GM18868 (cell line): ENCODE results near the gene MKX.

Experiments used
- ATAC-seq: cut with Tn5 transposase; IDR thresholded peaks from one replicate; pipeline ENCODE4 v1.9.1; 2021; ENCODE audit warnings: mild to moderate bottlenecking, moderate library complexity; ENCODE audit not compliant: unreplicated experiment

The MKX gene

DNA sequence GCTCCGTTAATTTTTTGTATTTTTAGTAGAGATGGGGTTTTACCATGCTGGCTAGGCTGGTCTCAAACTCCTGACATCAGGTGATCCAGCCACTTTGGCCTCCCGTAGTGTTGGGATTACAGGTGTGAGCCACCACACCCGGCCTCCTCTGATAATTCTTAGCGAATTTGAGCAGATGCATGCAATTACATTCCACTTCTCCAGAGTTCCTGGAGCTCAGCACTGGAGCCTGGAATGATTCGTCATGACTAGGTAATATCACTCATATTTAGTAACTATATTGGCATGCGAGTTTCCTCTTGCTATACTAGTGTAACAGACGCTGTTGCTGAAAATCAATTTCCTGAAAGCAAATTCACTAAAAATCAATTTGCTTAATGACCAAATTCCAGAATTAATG, 86.8 kb downstream of the MKX start:
- no peak for ATAC-seq

DNA sequence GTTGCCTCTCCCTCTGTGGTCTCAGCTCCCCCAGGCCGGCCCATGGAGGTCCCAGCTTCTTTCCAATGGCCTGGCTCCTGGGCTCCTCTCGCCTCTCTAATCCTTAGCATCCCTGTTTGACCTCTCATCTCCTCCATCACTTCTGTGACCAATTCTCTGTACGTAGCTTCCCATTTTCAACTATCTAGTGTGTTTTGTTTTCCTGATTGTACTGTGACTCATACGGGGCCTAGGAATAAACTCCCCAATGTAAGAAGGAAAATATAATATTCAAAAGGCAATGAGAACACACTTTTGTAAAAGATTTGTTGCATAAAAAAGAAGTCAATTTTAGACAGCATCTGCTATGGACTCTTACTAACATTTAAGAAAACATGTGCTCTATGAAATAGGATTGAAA, 90.3 kb downstream of the MKX start:
- no peak for ATAC-seq

DNA sequence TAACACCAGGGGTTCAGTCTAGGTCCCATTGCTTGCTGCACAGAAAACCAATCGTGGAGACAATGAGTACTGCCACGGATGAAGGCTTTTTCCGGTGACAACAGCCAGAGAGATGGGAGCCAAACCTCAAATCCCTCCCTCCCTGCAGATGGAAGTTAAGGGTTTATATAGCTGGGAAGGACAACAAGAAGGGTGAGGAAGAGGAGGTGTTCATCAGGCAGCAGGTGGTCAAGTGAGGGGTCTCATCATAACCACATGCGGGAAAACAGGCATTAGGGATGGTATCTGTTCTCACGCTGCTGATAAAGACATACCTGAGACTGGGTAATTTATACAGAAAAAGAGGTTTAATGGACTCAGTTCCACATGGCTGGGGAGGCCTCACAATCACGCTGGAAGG, 91.3 kb downstream of the MKX start:
- no peak for ATAC-seq

DNA sequence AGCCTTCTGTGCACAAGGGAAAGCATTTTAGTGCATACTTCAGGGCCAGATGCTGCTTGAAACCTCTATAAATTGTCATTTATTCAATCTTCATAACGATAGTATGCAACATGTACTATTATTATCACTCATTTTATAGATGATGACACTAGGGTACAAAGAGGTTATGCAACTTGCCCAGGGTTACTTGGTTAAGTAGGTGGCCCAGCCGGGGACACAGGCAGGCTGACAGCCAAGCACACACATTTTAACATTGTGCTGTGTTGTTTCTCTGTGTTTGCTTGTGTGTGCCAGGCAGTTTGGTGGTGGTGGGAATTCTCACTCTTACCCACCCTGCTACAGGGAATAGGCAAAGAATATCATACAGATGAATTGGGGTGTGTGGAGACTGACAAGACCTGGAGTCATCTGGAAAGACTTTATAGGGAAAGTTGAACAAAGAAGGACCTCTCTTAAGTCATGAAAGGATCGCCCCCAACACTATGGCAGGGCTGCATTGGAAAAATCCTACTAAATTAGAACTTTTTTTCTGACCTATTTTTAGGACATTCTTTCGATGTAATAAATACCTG, 98.9 kb downstream of the MKX start:
- ATAC-seq: no peak

DNA sequence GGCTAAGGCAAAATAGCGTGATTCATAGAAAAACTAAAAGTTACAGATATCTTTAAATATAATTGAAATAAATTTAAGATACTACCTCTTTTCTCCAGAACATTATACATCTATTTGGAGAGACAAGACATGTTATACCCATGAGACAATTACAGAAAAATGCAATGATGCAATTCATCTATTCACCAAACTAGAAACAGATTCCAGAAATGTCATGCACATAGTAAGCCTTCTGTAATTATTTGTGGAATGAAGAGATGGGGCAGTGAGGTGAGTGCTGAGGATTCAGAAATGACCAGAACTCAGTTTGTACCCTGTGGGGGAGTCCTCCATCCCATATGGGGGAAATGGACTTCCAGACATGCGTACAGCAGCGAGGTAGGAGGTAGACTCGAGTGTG, 99.4 kb downstream of the MKX start:
- no peak for ATAC-seq

DNA sequence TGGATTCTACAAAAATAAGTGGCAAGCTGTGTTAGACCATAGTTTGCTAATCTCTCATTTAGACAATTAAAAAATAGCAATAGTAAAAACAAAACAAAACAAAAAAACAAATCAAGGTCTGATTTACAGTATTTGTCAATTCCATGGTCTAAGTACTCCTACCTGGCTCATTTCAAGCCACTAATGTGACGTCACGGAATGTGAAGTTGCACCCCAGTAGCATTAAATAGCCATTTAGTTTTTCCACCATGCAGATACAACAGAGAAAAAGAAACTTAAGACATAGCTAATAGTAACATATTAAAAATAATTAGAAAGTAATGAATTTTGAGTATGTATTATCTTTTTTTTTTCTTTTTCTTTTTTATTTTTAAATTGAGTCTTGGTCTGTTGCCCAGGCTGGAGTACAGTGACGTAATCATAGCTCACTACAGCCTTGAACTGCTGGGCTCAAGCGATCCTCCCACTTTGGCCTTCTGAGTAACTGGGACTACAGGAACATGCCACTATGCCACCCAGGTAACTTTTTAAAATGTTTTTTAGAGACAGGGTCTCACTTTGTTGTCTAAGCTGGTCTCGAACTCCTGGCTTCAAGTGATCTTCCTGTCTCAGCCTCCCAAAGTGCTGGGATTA, 101.2 kb downstream of the MKX start:
- ATAC-seq: no peak

DNA sequence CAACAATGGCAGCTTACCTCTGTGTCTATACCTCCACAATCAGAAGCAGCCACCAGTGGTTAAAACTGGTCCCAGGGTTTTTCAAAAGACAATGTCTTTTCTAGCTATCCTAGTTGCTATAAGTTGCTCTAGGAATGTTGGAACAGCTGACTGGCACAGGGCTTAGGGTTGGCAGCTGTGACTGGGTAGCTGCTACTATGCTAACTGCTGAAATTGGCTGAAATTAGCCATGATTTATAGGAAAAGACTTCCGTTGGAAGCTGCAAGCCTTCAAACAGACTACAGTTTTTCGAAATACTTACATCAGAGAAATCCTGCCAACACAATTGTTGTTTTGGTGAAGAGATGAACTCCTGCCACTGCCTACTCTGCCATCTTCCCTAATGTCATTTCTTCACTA, 102.3 kb downstream of the MKX start:
- ATAC-seq: no peak

DNA sequence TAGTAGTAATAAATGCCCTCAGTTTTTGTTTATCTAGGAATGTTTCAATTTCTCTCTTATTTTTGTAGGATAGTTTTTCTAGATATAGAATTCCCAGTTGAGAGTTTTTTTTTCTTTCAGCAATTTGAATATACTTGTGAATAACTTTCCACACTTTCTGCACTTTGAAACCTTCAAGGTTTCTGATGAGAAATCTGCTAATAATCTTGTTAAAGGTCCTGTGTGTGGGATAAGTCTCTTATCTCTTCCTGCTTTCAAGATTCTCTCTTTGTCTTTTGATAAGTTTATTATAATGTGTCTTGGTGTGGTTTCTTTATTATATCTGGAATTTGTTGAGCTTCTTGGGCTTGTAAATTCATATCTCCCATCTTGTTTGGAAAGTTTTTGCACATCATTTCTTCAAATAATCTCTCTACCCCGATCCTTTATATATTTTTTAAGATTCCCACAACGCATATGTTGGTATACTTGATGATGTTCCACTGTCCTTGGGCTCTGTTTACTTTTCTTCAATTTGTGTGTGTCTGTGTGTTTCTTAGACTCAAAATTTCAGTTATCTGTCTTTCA, 103.5 kb downstream of the MKX start:
- ATAC-seq: no peak

DNA sequence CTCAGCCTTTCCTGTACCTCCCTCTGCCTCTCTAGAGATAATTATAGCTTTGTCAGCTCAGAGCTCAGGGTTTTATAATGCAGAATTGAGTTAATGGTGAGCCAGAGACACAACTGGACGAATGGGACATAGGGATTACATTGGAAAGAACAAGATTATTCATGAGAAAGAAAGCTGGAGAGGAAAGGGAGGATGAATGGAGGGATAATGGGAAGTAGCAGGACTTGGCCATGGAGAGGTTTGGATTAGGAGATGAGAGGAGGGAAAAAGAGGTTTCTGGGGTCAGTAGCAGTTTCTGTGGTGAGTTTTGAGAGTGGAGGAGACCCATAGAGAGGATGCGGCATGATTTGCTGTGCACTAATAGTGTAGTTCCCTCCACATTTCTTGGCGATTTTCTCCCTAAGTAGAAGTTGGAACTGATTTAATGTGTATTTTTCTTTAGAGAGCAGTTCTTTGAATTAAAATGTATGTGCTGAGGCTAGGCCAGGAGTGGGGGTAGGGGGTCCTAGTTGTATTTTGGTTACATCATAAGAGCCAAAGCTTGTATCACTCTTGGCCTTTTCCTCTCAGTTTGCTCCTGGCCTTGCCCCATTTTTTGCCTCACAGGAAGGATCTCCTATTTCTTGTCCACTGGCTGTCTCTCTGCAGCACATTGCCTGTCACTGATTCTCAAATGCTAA, 107.4 kb downstream of the MKX start:
- ATAC-seq: no peak

DNA sequence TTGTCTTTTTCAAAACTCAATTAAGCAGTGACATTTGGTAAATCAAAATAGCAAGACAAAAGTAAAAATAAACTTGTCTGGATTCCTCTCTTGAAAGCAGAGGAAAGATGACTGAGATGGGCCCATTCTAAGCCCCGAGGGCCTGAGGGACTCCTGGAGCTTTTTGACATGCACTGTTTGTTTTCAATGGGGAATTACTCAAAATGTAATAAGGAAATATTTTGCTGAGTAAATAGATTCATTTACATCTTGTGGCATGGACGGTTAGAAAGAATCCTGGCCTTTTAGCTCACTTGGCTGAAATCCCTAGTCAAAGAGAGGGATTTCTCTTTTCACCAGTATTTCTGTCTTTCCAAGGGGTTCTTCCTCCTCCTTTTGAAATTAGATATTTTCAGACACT, 108.0 kb downstream of the MKX start:
- no peak for ATAC-seq

DNA sequence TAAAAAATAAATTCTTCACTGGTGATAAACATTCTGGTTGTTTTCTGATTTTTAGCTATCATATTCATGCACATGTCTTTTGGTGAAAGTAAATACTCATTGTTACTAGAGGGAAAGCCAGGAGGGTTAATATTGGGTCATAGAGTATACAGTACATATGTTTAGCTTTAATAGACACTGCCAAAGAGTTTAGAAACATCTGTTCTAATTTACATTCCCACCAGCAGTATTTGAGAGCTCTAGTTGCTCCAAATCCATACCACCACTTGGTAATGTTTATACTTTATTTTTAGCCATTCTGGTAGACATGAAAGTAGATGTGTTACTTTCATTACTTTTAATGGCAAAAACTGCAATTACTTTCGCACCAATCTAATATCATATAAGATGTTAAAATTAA, 108.8 kb downstream of the MKX start:
- no peak for ATAC-seq

DNA sequence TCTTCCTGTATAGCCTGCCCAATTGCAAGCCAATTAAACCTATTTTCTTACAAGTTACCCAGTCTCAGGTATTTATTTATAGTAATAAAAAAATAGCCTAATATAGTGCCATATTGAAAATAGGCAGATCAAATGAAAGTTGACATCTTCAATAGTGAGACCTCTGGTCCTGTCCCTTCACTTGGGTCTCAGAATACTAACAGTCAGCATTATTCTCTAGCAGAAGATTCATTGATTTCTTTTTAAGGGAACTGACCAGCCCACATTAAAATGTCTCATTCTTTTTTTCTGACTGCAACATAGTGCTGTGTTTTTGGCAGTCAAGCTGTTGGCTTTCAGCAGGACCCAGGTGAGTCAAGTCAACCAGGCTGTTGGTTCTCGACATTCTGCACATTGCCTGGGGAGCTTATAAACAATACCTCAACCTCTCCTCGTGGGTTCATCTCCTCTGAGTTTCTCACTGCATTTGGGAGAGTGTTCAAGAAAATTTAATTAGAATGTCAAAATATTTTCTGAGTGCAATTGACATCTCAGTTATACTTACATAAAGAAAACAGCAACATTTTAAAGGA, 109.8 kb downstream of the MKX start:
- ATAC-seq: no peak

DNA sequence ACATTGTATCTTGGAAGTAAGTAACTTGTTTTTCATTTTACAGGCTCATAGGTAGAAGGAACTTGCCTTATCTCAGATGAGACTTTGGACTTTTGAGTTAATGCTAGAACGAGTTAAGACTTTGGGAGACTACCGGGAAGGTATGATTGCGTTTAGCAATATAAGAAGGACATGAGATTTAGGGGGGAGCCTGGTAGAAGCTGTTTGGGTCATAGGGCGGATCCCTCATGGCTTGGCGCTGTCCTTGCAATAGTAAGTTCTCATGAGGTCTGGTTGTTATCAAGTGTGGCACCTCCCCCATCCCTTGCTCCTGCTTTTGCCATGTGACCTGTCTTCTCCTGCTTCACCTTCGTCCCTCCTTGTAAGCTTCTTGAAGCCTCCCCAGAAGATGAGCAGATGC, 110.3 kb downstream of the MKX start:
- no peak for ATAC-seq

DNA sequence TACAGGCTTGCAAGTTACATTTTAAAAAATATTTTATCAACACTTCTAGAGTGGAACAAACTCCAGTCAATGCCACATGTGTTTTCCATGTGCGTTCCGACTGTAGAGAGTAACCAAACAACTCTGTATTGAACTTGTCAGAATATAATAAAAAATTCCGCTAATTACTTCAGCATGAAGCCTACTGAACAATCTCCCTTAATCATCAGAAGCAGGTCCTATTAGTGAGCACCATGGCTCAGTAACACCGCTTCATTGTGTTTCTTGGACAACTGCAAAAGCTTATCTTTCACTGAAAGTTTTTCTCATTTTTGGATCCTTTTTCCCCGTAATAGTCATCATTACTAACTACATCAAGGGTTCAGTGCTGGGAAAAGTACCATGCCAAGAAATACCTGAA, 117.0 kb downstream of the MKX start:
- ATAC-seq: no peak

DNA sequence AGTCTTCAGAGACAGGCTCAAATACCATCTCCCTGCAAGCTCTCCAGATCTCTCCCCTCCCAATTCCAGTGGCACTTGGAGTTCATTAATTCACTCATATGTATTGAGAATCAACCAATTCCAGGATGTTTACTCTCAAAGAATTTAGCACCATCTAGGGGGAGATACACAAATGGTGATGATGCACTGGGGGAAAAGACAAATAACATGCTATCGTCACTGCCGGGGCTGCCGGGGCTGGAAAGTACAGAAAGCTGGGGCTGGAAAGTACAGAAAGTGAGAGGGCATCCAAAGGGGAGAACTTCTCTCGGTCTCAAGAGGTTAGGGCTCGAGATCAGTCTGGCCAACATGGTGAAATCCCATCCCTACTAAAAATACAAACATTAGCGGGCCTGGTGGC, 118.7 kb downstream of the MKX start:
- no peak for ATAC-seq

DNA sequence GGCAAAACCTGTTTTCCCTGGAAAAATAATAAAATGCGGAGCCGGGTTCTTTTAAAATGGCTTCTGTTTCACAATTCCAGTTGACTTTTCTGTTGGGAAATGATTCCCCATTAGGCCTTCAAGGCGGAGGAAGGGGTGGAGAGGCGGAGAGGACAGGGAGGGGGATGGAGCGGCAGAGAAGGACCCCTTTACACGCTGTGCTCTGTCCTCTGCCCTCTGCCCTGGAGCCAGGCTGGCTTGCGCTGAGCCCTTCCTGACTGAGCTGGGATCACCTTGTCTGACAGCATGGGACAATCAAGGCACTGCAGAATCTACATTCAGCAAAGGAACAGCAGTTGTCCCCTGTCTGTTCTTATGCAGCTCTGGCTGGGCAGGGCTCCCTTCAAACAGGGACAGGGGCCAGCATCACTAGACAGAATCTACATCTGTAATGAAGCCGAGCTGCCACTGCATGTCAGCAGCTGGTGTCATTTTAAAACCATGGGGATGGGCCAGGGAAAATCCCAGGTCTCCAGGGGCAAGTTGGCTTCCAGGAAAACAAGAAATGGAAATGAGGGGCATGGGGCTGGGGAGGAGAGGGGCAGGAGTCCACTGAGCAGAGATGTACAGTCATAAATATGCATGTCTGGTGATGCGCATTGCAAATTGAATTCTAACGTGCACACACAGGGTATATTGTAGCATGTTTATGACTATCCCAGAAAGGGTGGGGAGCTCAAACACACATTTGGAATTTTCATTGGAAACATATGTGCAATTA, 120.0 kb downstream of the MKX start:
- ATAC-seq: no peak

DNA sequence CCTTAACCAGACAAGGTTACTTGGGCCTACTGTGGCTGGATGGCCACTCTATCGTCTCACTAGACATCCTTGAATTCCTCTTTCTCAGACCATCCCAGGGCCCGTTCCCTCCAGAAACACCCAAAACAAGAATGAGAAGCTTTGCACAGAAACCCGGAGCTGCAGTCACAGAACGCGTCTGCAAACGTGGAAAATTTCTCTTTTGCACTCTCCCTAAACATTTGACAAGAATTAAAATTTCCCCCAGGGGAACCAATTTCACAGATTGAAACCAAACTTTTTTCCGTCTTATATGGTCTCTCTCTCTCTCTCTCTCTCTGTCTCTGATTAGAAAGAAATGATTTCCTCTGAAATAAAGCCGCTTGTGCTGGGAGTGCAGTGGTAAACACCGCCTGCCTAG, 120.7 kb downstream of the MKX start:
- ATAC-seq: no peak
